ENCODE data around the gene SERTAD1. TPM values are rescaled to one million over a fixed set of nuclear protein-coding genes. Genes with fewer than 3 reads are reported as not detected.

The SERTAD1 gene
- total and polyA plus RNA-seq, 2 of the 4 experiments (the other 2 are of a cell fraction): 21.1 to 27.4 TPM

DNA sequence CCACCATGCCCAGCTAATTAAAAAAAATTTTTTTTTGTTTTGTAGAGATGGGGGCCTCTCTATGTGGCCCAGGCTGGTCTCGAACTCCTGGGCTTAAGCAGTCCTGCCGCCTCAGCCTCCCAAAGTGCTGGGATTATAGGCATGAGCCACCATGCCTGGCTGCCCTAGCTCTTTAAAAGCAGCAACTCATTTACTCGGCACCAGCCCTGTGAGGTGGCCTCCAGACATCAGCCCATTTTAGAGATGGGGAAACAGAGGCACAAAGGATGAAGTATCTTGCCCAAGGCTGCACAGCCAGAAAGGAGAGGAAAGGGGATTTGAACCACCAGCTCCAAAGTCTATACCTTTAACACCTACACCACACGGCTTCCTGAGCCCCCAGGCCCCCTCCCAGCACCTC, 12.9 kb downstream of the SERTAD1 start:
- POLR2A ChIA-PET (ENCODE audit: unreplicated experiment): no interaction called here
- BruUV-seq (replicated peaks): no TSS peak
- no peak for DNase-seq

More for the DNA sequence above, 12.9 kb downstream of the SERTAD1 start:
- no peak overlapping the region for H2BK5ac ChIP-seq (ENCODE audit: low read depth, low read length, poor library complexity, severe bottlenecking)
- dilution Hi-C loops (cut with HindIII; ENCODE audit: low sequenced_read_pairs, unreplicated experiment) (no loop called here), intact Hi-C loops (cut with micrococcal nuclease) (no loop called here), in situ Hi-C loops (cut with MboI; ENCODE audit: low sequenced_read_pairs) (no loop called here)
- H3K14ac ChIP-seq (replicated peaks; ENCODE audit: low read depth, low read length): no peak overlapping the region
- TF ChIP-seq, protein P1, sequence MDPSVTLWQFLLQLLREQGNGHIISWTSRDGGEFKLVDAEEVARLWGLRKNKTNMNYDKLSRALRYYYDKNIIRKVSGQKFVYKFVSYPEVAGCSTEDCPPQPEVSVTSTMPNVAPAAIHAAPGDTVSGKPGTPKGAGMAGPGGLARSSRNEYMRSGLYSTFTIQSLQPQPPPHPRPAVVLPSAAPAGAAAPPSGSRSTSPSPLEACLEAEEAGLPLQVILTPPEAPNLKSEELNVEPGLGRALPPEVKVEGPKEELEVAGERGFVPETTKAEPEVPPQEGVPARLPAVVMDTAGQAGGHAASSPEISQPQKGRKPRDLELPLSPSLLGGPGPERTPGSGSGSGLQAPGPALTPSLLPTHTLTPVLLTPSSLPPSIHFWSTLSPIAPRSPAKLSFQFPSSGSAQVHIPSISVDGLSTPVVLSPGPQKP (IDR thresholded peaks at IDR 0.05; ENCODE audit: borderline replicate concordance, low read depth, low read length): no peak
- TF ChIP-seq NFE2L2 (IDR thresholded peaks at IDR 0.05; ENCODE audit: low read depth, low read length) (no peak), MAFK (IDR thresholded peaks at IDR 0.05; ENCODE audit: low read depth, low read length) (no peak), CEBPB (IDR thresholded peaks at IDR 0.05; ENCODE audit: low read depth, low read length) (no peak), POLR2A (IDR thresholded peaks at IDR 0.05; ENCODE audit: low read depth, low read length) (no peak), RCOR1 (IDR thresholded peaks at IDR 0.05; ENCODE audit: insufficient replicate concordance, low read length) (no peak), RAD21 (IDR thresholded peaks at IDR 0.05; ENCODE audit: low read length) (no peak), FOS (IDR thresholded peaks at IDR 0.05; ENCODE audit: low read depth, low read length) (no peak), SMC3 (IDR thresholded peaks at IDR 0.05; ENCODE audit: low read depth, low read length) (no peak), CHD1 (IDR thresholded peaks at IDR 0.05; ENCODE audit: low read depth, low read length) (no peak), BHLHE40 (IDR thresholded peaks at IDR 0.05; ENCODE audit: low read depth, low read length) (no peak), MXI1 (IDR thresholded peaks at IDR 0.05; ENCODE audit: borderline replicate concordance, low read depth, low read length) (no peak), MAZ (IDR thresholded peaks at IDR 0.05; ENCODE audit: borderline replicate concordance, low read depth, low read length) (no peak), RFX5 (IDR thresholded peaks at IDR 0.05; ENCODE audit: low read depth, low read length) (no peak)
- TF ChIP-seq, protein P2, sequence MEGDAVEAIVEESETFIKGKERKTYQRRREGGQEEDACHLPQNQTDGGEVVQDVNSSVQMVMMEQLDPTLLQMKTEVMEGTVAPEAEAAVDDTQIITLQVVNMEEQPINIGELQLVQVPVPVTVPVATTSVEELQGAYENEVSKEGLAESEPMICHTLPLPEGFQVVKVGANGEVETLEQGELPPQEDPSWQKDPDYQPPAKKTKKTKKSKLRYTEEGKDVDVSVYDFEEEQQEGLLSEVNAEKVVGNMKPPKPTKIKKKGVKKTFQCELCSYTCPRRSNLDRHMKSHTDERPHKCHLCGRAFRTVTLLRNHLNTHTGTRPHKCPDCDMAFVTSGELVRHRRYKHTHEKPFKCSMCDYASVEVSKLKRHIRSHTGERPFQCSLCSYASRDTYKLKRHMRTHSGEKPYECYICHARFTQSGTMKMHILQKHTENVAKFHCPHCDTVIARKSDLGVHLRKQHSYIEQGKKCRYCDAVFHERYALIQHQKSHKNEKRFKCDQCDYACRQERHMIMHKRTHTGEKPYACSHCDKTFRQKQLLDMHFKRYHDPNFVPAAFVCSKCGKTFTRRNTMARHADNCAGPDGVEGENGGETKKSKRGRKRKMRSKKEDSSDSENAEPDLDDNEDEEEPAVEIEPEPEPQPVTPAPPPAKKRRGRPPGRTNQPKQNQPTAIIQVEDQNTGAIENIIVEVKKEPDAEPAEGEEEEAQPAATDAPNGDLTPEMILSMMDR (conservative IDR thresholded peaks at IDR 0.05; ENCODE audit: low read depth, low read length): no peak
- TF ChIP-seq, protein P3, sequence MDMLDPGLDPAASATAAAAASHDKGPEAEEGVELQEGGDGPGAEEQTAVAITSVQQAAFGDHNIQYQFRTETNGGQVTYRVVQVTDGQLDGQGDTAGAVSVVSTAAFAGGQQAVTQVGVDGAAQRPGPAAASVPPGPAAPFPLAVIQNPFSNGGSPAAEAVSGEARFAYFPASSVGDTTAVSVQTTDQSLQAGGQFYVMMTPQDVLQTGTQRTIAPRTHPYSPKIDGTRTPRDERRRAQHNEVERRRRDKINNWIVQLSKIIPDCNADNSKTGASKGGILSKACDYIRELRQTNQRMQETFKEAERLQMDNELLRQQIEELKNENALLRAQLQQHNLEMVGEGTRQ (IDR thresholded peaks at IDR 0.05; ENCODE audit: low read depth, low read length): no peak
- H3K4me1 ChIP-seq (ENCODE audit: control insufficient read depth, insufficient read depth, low read length): peaks cover 7% of the 10 kb centered on the region
- H3K9ac ChIP-seq (ENCODE audit: low read depth, low read length): no peak overlapping the region
- WGBS, 2 experiments (ENCODE audit: extremely low coverage in 2 of 2, insufficient read length in 1 of 2): 100% methylated on average over 1 of the region's 4 CpGs; no CpG with 5 or more reads in 1 of the 2 experiments
- H2BK15ac ChIP-seq (ENCODE audit: low read depth, low read length): no peak overlapping the region
- no peak overlapping the region for H3K23ac ChIP-seq (ENCODE audit: low read depth, low read length)
- H3K36me3 ChIP-seq (ENCODE audit: control insufficient read depth, insufficient read depth, low read length): no peaks in the 10 kb centered on the region
- no peak for ATAC-seq (ENCODE audit: low read depth)
- H3K56ac ChIP-seq (ENCODE audit: extremely low read depth, insufficient read depth, low read length): no peak overlapping the region
- no peaks in the 10 kb centered on the region for H4K20me1 ChIP-seq (ENCODE audit: insufficient read depth, low read length)
- no peaks in the 10 kb centered on the region for H3K79me1 ChIP-seq (ENCODE audit: low read depth in 1 of 2, low read length in 2 of 2)
- H2BK20ac ChIP-seq (ENCODE audit: low read depth, low read length): no peak overlapping the region
- no peak overlapping the region for H3K4ac ChIP-seq (ENCODE audit: low read depth, low read length)
- H2BK120ac ChIP-seq (ENCODE audit: low read depth, low read length): no peak overlapping the region
- no peak overlapping the region for H3K4me3 ChIP-seq (ENCODE audit: insufficient read depth, low read depth, low read length)
- H4K5ac ChIP-seq (ENCODE audit: low read depth, low read length): no peak overlapping the region
- H4K8ac ChIP-seq (ENCODE audit: low read depth in 2 of 2, low read length in 2 of 2): no peak overlapping the region
- no peak overlapping the region for H3K18ac ChIP-seq (ENCODE audit: low read depth, low read length)
- no peak overlapping the region for H2AFZ ChIP-seq (replicated peaks; ENCODE audit: low read length, poor library complexity)
- 0 out of 2 replicates have a peak overlapping the region, but pooled peaks have one; percentile 6 for H2AK5ac ChIP-seq (ENCODE audit: low read depth, low read length)
- no peak overlapping the region for H3K4me2 ChIP-seq (ENCODE audit: low read depth, low read length)
- peaks cover 9% of the 10 kb centered on the region for H3K9me1 ChIP-seq (ENCODE audit: insufficient read depth, low read length)
- CTCF ChIA-PET: interaction anchor here (1.2 kb wide), 1 partner anchor 8 kb away, joined by 4 read pairs; no protein-coding TSS in a partner anchor
- H4K91ac ChIP-seq (ENCODE audit: insufficient read depth, low read depth, low read length): no peak overlapping the region
- no peaks in the 10 kb centered on the region for H3K9me3 ChIP-seq (ENCODE audit: control insufficient read depth, insufficient read depth, low read length)
- no peak overlapping the region for H3K27ac ChIP-seq (ENCODE audit: insufficient read depth, low read length)
- H2AK9ac ChIP-seq (replicated peaks; ENCODE audit: low read depth, low read length, poor library complexity): no peak overlapping the region
- no peaks in the 10 kb centered on the region for H3K27me3 ChIP-seq (ENCODE audit: control insufficient read depth, insufficient read depth, low read length)

Measured in IMR-90 (cell line).